NCI-H1694 (cell line): Measurements from ENCODE around the gene DPP4.
A peak's percentile ranks its signal among the peaks of the same experiment; 100 is the strongest.

Source experiments
- DNase-seq: peaks from one replicate; lab custom pipeline; 2025; lab: John Stamatoyannopoulos, UW

Gene DPP4

GRCh38 chr2:162017233-162017632, 56.8 kb downstream of the DPP4 start:
- DNase-seq: no peak

- DNase-seq: no peak
Observed at GRCh38 chr2:162016080-162016479, 57.9 kb downstream of the DPP4 start.

- DNase-seq: no peak
Observed at GRCh38 chr2:162014751-162015150, 59.3 kb downstream of the DPP4 start.

GRCh38 chr2:162013514-162014475, 60.2 kb downstream of the DPP4 start:
- no peak for DNase-seq

- no peak for DNase-seq
Observed at GRCh38 chr2:162012565-162013058, 61.4 kb downstream of the DPP4 start.

- DNase-seq: no peak
Observed at GRCh38 chr2:162011706-162012564, 62.1 kb downstream of the DPP4 start.

- DNase-seq: no peak
Observed at GRCh38 chr2:162009543-162009942, 64.5 kb downstream of the DPP4 start.

GRCh38 chr2:162007447-162008040, 66.5 kb downstream of the DPP4 start:
- DNase-seq: no peak

GRCh38 chr2:162006337-162006736, 67.7 kb downstream of the DPP4 start:
- DNase-seq: no peak

- no peak for DNase-seq
Observed at GRCh38 chr2:162004031-162004430, 70.0 kb downstream of the DPP4 start.

- peak; percentile 55 for DNase-seq
Observed at GRCh38 chr2:162002623-162003235, 71.3 kb downstream of the DPP4 start.

- DNase-seq: no peak
Observed at GRCh38 chr2:162000431-162000830, 73.6 kb downstream of the DPP4 start.

GRCh38 chr2:161999321-161999720, 74.7 kb downstream of the DPP4 start:
- no peak for DNase-seq

- DNase-seq: no peak
Observed at GRCh38 chr2:161998857-161999256, 75.2 kb downstream of the DPP4 start.

GRCh38 chr2:161997916-161998471, 76.0 kb downstream of the DPP4 start:
- DNase-seq: no peak

- peak; percentile 97 for DNase-seq
Observed at GRCh38 chr2:161995553-161996016, 78.4 kb downstream of the DPP4 start.

GRCh38 chr2:161994761-161995520, 79.1 kb downstream of the DPP4 start:
- DNase-seq: peak; percentile 86

GRCh38 chr2:161992531-161992930, 81.5 kb downstream of the DPP4 start:
- no peak for DNase-seq

GRCh38 chr2:161991991-161992390, 82.0 kb downstream of the DPP4 start:
- no peak for DNase-seq

GRCh38 chr2:161990741-161991140, 83.3 kb downstream of the DPP4 start:
- no peak for DNase-seq

GRCh38 chr2:161990036-161990435, 84.0 kb downstream of the DPP4 start:
- no peak for DNase-seq
